GM23338 (cell line): ENCODE data around the gene IL6R. TPM values are rescaled to one million over a fixed set of nuclear protein-coding genes. Genes with fewer than 3 reads are reported as not detected.

Experiments used
- ATAC-seq: fragments of 200-7000 bp; cut with Tn5 transposase; 3 replicates; pipeline ENCODE4 v1.9.1; 2020
- DNase-seq: peaks from one replicate; pipeline ENCODE4 v3.0.0-alpha.2; 2015; ENCODE audit warnings: low spot score
- H2AFZ ChIP-seq: fragments of 200-600 bp; sonication (generic); 2 replicates; pipeline ENCODE4 v1.8.0; 2016; ENCODE audit warnings: antibody characterized with exemption, mild to moderate bottlenecking, moderate library complexity
- H3F3A ChIP-seq: fragments of 200-600 bp; sonication (generic); replicated peaks from 2 replicates; pipeline ENCODE4 v1.8.0; 2017; ENCODE audit warnings: antibody characterized with exemption, mixed run types, low read depth
- H3K27ac ChIP-seq: fragments of 200-600 bp; sonication (generic); 2 replicates; pipeline ENCODE4 v1.6.1; 2016; ENCODE audit warnings: low read depth
- H3K27me3 ChIP-seq: fragments of 200-600 bp; sonication (generic); 2 replicates; pipeline ENCODE4 v1.8.0; 2016; ENCODE audit warnings: mild to moderate bottlenecking, mixed run types, moderate library complexity; ENCODE audit not compliant: insufficient read depth
- H3K36me3 ChIP-seq: fragments of 200-600 bp; sonication (generic); 2 replicates; pipeline ENCODE4 v1.8.0; 2016; ENCODE audit warnings: mild to moderate bottlenecking; ENCODE audit not compliant: insufficient read depth
- H3K4me1 ChIP-seq: fragments of 200-600 bp; sonication (generic); 2 replicates; pipeline ENCODE4 v1.8.0; 2016; ENCODE audit warnings: mild to moderate bottlenecking, moderate library complexity; ENCODE audit not compliant: insufficient read depth
- H3K4me2 ChIP-seq: fragments of 200-600 bp; sonication (generic); 2 replicates; pipeline ENCODE4 v1.7.1; 2017; ENCODE audit warnings: mixed run types
- H3K4me3 ChIP-seq: fragments of 200-600 bp; sonication (generic); 2 replicates; pipeline ENCODE4 v1.6.1; 2016; ENCODE audit warnings: mixed run types
- H3K79me2 ChIP-seq: fragments of 200-600 bp; sonication (generic); replicated peaks from 2 replicates; pipeline ENCODE4 v1.8.0; 2017; ENCODE audit warnings: mild to moderate bottlenecking; ENCODE audit not compliant: insufficient read depth
- H3K9me2 ChIP-seq: fragments of 200-600 bp; sonication (generic); 2 replicates; pipeline ENCODE4 v1.8.0; 2017; ENCODE audit not compliant: insufficient read depth
- H4K20me1 ChIP-seq: fragments of 200-600 bp; sonication (generic); replicated peaks from 2 replicates; pipeline ENCODE4 v1.8.0; 2017; ENCODE audit warnings: mild to moderate bottlenecking; ENCODE audit not compliant: insufficient read depth
- H3K27ac Mint-ChIP-seq: 2 replicates; pipeline ENCODE4 v1.8.0; 2020; ENCODE audit warnings: inconsistent platforms, mild to moderate bottlenecking, moderate library complexity, mixed read lengths
- H3K27me3 Mint-ChIP-seq: 3 replicates; pipeline ENCODE4 v1.8.0; 2022; ENCODE audit warnings: low read depth, mild to moderate bottlenecking, moderate library complexity, mixed read lengths, inconsistent platforms; ENCODE audit not compliant: insufficient read depth, poor library complexity
- H3K36me3 Mint-ChIP-seq: 3 replicates; pipeline ENCODE4 v1.8.0; 2021; ENCODE audit warnings: low read depth, mild to moderate bottlenecking, inconsistent platforms, moderate library complexity, mixed read lengths
- H3K4me1 Mint-ChIP-seq: 3 replicates; pipeline ENCODE4 v1.8.0; 2020; ENCODE audit warnings: mild to moderate bottlenecking, inconsistent platforms, mixed read lengths
- H3K4me3 Mint-ChIP-seq: 3 replicates; pipeline ENCODE4 v1.8.0; 2021; ENCODE audit warnings: moderate library complexity, mild to moderate bottlenecking, inconsistent platforms, mixed read lengths
- H3K9me3 Mint-ChIP-seq: 3 replicates; pipeline ENCODE4 v1.8.0; 2020; ENCODE audit warnings: moderate library complexity, mild to moderate bottlenecking, inconsistent platforms, mixed read lengths
- CREB1 ChIP-seq: fragments of 250-450 bp; sonication (Bioruptor Pico); IDR thresholded peaks from 2 replicates; pipeline ENCODE4 v1.5.0; 2020; ENCODE audit warnings: low read depth, mild to moderate bottlenecking, moderate library complexity
- CTCF ChIP-seq, 2 experiments: fragments of 200-600 bp in 1 of 2; sonication (generic) in 1 of 2; conservative IDR thresholded peaks; 2 replicates each; pipeline versions ENCODE4 v1.5.1 to v1.6.1; 2016 to 2017; ENCODE audit warnings: antibody characterized with exemption in 2 of 2, low read depth in 2 of 2, mild to moderate bottlenecking in 2 of 2, moderate library complexity in 1 of 2
- ETS1 ChIP-seq: IDR thresholded peaks from 2 replicates; pipeline ENCODE4 v1.6.1; 2016; ENCODE audit warnings: antibody characterized with exemption
- EZH2 ChIP-seq: fragments of 200-600 bp; sonication (generic); IDR thresholded peaks from one replicate; pipeline ENCODE4 v1.8.0; 2017; ENCODE audit warnings: antibody characterized with exemption, mild to moderate bottlenecking, low read depth; ENCODE audit not compliant: unreplicated experiment
- EZH2phosphoT487 ChIP-seq: fragments of 200-600 bp; sonication (generic); IDR thresholded peaks from one replicate; pipeline ENCODE4 v1.8.1; 2018; ENCODE audit warnings: antibody characterized with exemption; ENCODE audit not compliant: unreplicated experiment
- NANOG ChIP-seq: IDR thresholded peaks from 2 replicates; pipeline ENCODE4 v1.6.1; 2016; ENCODE audit warnings: antibody characterized with exemption, borderline replicate concordance
- POLR2AphosphoS5 ChIP-seq: IDR thresholded peaks from 2 replicates; pipeline ENCODE4 v1.6.1; 2016; ENCODE audit warnings: antibody characterized with exemption, low read depth
- STAT1 ChIP-seq: IDR thresholded peaks from one replicate; pipeline ENCODE4 v1.6.1; 2016; ENCODE audit warnings: antibody characterized with exemption; ENCODE audit not compliant: unreplicated experiment
- ZNF114 ChIP-seq: fragments of 250-450 bp; sonication (Bioruptor Pico); IDR thresholded peaks from 2 replicates; pipeline ENCODE4 v1.5.0; 2020; ENCODE audit warnings: mild to moderate bottlenecking, moderate library complexity
- ZNF331 ChIP-seq: fragments of 250-450 bp; sonication (Bioruptor Pico); IDR thresholded peaks from 2 replicates; pipeline ENCODE4 v1.5.0; 2020; ENCODE audit warnings: low read depth, mild to moderate bottlenecking, moderate library complexity
- ZNF462 ChIP-seq: fragments of 250-450 bp; sonication (Bioruptor Pico); IDR thresholded peaks from 2 replicates; pipeline ENCODE4 v1.5.0; 2020; ENCODE audit warnings: mild to moderate bottlenecking, moderate library complexity
- polyA plus RNA-seq: library from polyadenylated mRNA; unstranded; fragments of >200 nt; fragmentation: Nextera tagmentation; extraction: Ambion mirVana; gene quantifications from 2 replicates; pipeline ENCODE4 v1.2.1, GENCODE V29; 2016
- total RNA-seq: library from RNA; depleted of rRNA; stranded (reverse); fragments of >200 nt; shearing (Covaris generic); gene quantifications from 2 replicates; pipeline ENCODE4 v1.2.3, GENCODE V29; 2014

Gene IL6R
- total and polyA plus RNA-seq, 2 experiments from 2014 or later, result 1.0 to 13.8 TPM

DNA sequence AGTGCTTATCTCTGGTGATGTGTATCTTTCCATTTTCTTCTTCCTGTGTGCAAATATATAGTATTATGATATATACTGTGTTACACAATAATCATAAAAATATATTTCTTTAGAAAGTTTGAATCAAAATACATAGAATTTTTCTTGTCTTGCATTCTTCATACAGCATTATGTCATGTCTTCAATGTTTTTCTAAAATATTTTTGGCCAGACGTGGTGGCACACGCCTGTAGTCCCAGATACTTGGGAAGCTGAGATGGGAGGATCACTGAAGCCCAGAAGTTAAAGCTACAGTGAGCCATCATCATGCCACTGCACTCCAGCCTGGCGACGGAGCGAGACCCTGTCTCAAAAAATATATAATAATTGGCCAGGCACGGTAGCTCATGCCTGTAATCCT is 41.6 kb downstream of the IL6R start:
- Histone ChIP-seq H3K4me3 (no peak overlapping the region), H4K20me1 (no peaks in the 10 kb centered on the region), H3K9me2 (no peaks in the 10 kb centered on the region), H3F3A (no peaks in the 10 kb centered on the region), H2AFZ (no peak overlapping the region), H3K36me3 (no peaks in the 10 kb centered on the region), H3K27ac (no peak overlapping the region), H3K4me2 (no peak overlapping the region), H3K79me2 (no peaks in the 10 kb centered on the region), H3K4me1 (no peaks in the 10 kb centered on the region), H3K27me3 (no peaks in the 10 kb centered on the region)
- Mint-ChIP-seq H3K4me1 (peaks cover 4% of the 10 kb centered on the region), H3K27ac (no peak overlapping the region), H3K9me3 (no peaks in the 10 kb centered on the region), H3K27me3 (no peaks in the 10 kb centered on the region), H3K36me3 (no peaks in the 10 kb centered on the region), H3K4me3 (no peak overlapping the region)
- no peak for ATAC-seq
- DNase-seq, result no peak
- TF ChIP-seq STAT1, result no peak
- no peak for TF ChIP-seq POLR2AphosphoS5
- TF ChIP-seq CTCF (conservative IDR thresholded peaks at IDR 0.05; ENCODE audit: low read depth in 2 of 2), result no peak
- TF ChIP-seq ETS1, result no peak
- TF ChIP-seq NANOG, result no peak
- TF ChIP-seq ZNF331 (CRISPR knock-in tag), result no peak
- TF ChIP-seq EZH2, result no peak
- no peak for TF ChIP-seq CREB1 (CRISPR knock-in tag)
- no peak for TF ChIP-seq ZNF114 (CRISPR knock-in tag)
- TF ChIP-seq EZH2phosphoT487, result no peak
- TF ChIP-seq ZNF462 (CRISPR knock-in tag), result no peak
